ENCODE measurements around the gene ZNF784.

DNA sequence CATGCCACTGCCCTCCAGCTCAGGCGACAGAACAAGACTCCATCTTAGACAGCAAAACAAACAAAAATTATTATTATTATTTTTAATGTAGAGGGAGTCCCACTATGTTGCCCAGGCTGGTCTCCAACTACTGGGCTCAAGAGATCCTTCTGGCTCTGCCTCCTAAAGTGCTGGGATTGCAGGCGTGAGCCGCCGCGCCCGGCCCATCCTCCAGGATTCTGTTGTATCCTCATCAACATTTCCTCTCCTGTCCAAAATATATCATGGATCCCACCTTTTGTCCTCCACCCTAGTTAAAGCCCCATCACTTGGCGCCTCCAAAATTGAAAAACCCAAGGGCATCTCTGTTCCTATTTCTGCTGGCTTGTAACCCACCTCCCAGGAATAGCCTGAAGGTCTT, 1.2 kb downstream of the ZNF784 start:
- TF ChIP-seq, protein P1, sequence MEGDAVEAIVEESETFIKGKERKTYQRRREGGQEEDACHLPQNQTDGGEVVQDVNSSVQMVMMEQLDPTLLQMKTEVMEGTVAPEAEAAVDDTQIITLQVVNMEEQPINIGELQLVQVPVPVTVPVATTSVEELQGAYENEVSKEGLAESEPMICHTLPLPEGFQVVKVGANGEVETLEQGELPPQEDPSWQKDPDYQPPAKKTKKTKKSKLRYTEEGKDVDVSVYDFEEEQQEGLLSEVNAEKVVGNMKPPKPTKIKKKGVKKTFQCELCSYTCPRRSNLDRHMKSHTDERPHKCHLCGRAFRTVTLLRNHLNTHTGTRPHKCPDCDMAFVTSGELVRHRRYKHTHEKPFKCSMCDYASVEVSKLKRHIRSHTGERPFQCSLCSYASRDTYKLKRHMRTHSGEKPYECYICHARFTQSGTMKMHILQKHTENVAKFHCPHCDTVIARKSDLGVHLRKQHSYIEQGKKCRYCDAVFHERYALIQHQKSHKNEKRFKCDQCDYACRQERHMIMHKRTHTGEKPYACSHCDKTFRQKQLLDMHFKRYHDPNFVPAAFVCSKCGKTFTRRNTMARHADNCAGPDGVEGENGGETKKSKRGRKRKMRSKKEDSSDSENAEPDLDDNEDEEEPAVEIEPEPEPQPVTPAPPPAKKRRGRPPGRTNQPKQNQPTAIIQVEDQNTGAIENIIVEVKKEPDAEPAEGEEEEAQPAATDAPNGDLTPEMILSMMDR (IDR thresholded peaks at IDR 0.05; ENCODE audit: low read depth, low read length, poor library complexity, severe bottlenecking): no peak
- no peak for TF ChIP-seq EZH2phosphoT487 (IDR thresholded peaks at IDR 0.05; ENCODE audit: borderline replicate concordance, low read length)

All from DOHH2 (cell line).